SK-N-SH (cell line): ENCODE data around the gene ERN1. TPM values are rescaled to one million over a fixed set of nuclear protein-coding genes. Genes with fewer than 3 reads are reported as not detected.

ENCODE experiments used
- CTCF ChIA-PET: fragments of 300-600, 350-600 bp; formaldehyde crosslinking; extraction: SDS; loops from one replicate; lab custom pipeline; 2021; lab: Yijun Ruan, JAX
- POLR2A ChIA-PET: fragments of 350-600 bp; sonication (Branson Sonifier 250); formaldehyde crosslinking; extraction: SDS; loops from one replicate; lab custom pipeline; 2020; ENCODE audit warnings: antibody characterized with exemption, inconsistent platforms; lab: Yijun Ruan, JAX
- DNase-seq: peaks from one replicate; pipeline ENCODE4 v3.0.0; 2012
- H2AFZ ChIP-seq: fragments of 200-600 bp; sonication (generic); 2 replicates; pipeline ENCODE4 v1.8.1; 2016; ENCODE audit warnings: antibody characterized with exemption, mild to moderate bottlenecking, low read depth
- H3F3A ChIP-seq: fragments of 200-600 bp; sonication (generic); replicated peaks from 2 replicates; pipeline ENCODE3; 2016; ENCODE audit warnings: antibody characterized with exemption, mild to moderate bottlenecking; ENCODE audit not compliant: insufficient read depth
- H3K27ac ChIP-seq, 2 experiments: fragments of 200-500 bp in 1 of 2; fragments of 200-600 bp in 1 of 2; sonication (Bioruptor generic) in 1 of 2; sonication (generic), shearing (Covaris generic) in 1 of 2; 2 replicates each; pipeline versions ENCODE4 v1.5.1 to v1.6.1; 2014 to 2016; ENCODE audit warnings: low read depth in 2 of 2, inconsistent platforms in 1 of 2, low read length in 1 of 2, mild to moderate bottlenecking in 1 of 2, mixed read lengths in 1 of 2
- H3K27me3 ChIP-seq: fragments of 200-600 bp; sonication (generic), shearing (Covaris generic); 2 replicates; pipeline ENCODE4 v1.6.1; 2016; ENCODE audit warnings: mixed run types; ENCODE audit not compliant: insufficient read depth
- H3K36me3 ChIP-seq, 2 experiments: fragments of 200-500 bp in 1 of 2; fragments of 200-600 bp in 1 of 2; sonication (Bioruptor generic) in 1 of 2; sonication (generic) in 1 of 2; replicated peaks in 1 of 2; 2 replicates each; pipeline versions ENCODE3 to v1.5.1; 2014 to 2016; ENCODE audit warnings: low read length in 1 of 2, mild to moderate bottlenecking in 1 of 2; ENCODE audit not compliant: insufficient read depth in 2 of 2, control insufficient read depth in 1 of 2
- H3K4me1 ChIP-seq, 2 experiments: fragments of 200-500 bp in 1 of 2; fragments of 200-600 bp in 1 of 2; sonication (Bioruptor generic) in 1 of 2; sonication (generic), shearing (Covaris generic) in 1 of 2; 2 replicates each; pipeline versions ENCODE4 v1.5.1 to v1.6.1; 2014 to 2016; ENCODE audit warnings: low read depth in 1 of 2, low read length in 1 of 2, mixed run types in 1 of 2; ENCODE audit not compliant: insufficient read depth in 2 of 2, control insufficient read depth in 1 of 2
- H3K4me2 ChIP-seq: fragments of 200-600 bp; sonication (generic), shearing (Covaris generic); 2 replicates; pipeline ENCODE4 v1.6.1; 2017; ENCODE audit warnings: mixed run types
- H3K4me3 ChIP-seq, 2 experiments: fragments of 200-500 bp in 1 of 2; fragments of 200-600 bp in 1 of 2; sonication (Bioruptor generic) in 1 of 2; sonication (generic), shearing (Covaris generic) in 1 of 2; 2 replicates each; pipeline versions ENCODE4 v1.5.1 to v1.8.1; 2014 to 2016; ENCODE audit warnings: low read depth in 2 of 2, inconsistent platforms in 1 of 2, low read length in 1 of 2, mild to moderate bottlenecking in 1 of 2, mixed read lengths in 1 of 2, moderate library complexity in 1 of 2
- H3K79me2 ChIP-seq: fragments of 200-600 bp; sonication (generic); 2 replicates; pipeline ENCODE4 v1.8.1; 2017; ENCODE audit warnings: mild to moderate bottlenecking; ENCODE audit not compliant: insufficient read depth
- H3K9ac ChIP-seq: fragments of 200-600 bp; sonication (generic); 2 replicates; pipeline ENCODE4 v1.6.1; 2017; ENCODE audit warnings: mixed run types
- H3K9me2 ChIP-seq: fragments of 200-600 bp; sonication (generic); 2 replicates; pipeline ENCODE4 v1.6.1; 2017; ENCODE audit warnings: mixed run types
- H3K9me3 ChIP-seq: fragments of 200-600 bp; sonication (generic); 2 replicates; pipeline ENCODE4 v1.6.1; 2017; ENCODE audit warnings: mixed run types, mild to moderate bottlenecking, moderate library complexity
- H4K20me1 ChIP-seq: fragments of 200-600 bp; sonication (generic); 2 replicates; pipeline ENCODE4 v1.6.1; 2017; ENCODE audit warnings: mild to moderate bottlenecking, mixed run types; ENCODE audit not compliant: insufficient read depth
- ELF1 ChIP-seq: IDR thresholded peaks from 2 replicates; pipeline ENCODE4 v1.4.0; 2012
- EP300 ChIP-seq, 2 experiments: IDR thresholded peaks; 2 replicates each; pipeline versions ENCODE4 v1.4.0 to v1.6.1; 2012; ENCODE audit warnings: borderline replicate concordance in 1 of 2, low read depth in 1 of 2, low read length in 1 of 2
- EZH2phosphoT487 ChIP-seq: fragments of 200-600 bp; sonication (generic); IDR thresholded peaks from 2 replicates; pipeline ENCODE4 v1.6.1; 2017; ENCODE audit warnings: low read depth, mixed run types, mild to moderate bottlenecking, antibody characterized with exemption, moderate library complexity, borderline replicate concordance
- FOSL2 ChIP-seq: IDR thresholded peaks from 2 replicates; pipeline ENCODE4 v1.4.0; 2012; ENCODE audit warnings: low read depth, mild to moderate bottlenecking, moderate library complexity, borderline replicate concordance
- FOXJ3 ChIP-seq: sonication (generic); formaldehyde crosslinking; IDR thresholded peaks from 2 replicates; pipeline ENCODE4 v1.5.1; 2020; ENCODE audit warnings: mild to moderate bottlenecking, missing genetic modification reagents
- GATA2 ChIP-seq: sonication (generic); formaldehyde crosslinking; IDR thresholded peaks from 2 replicates; pipeline ENCODE4 v1.5.0; 2020; ENCODE audit warnings: mild to moderate bottlenecking, missing genetic modification reagents
- IRF3 ChIP-seq: fragments of 150-350 bp; IDR thresholded peaks from 2 replicates; pipeline ENCODE4 v1.6.1; 2016; ENCODE audit warnings: mild to moderate bottlenecking, low read depth, low read length
- MEF2A ChIP-seq: IDR thresholded peaks from 2 replicates; pipeline ENCODE4 v1.4.0; 2012; ENCODE audit warnings: low read depth, borderline replicate concordance
- MXI1 ChIP-seq: IDR thresholded peaks from 2 replicates; pipeline ENCODE4 v1.6.1; 2012; ENCODE audit warnings: mild to moderate bottlenecking, low read depth, low read length, improper control_type of control experiment
- PBX3 ChIP-seq: IDR thresholded peaks from 2 replicates; pipeline ENCODE4; 2012
- RAD21 ChIP-seq: IDR thresholded peaks from 2 replicates; pipeline ENCODE4 v1.6.1; 2012; ENCODE audit warnings: mild to moderate bottlenecking, low read length
- RCOR1 ChIP-seq: fragments of 150-350 bp; IDR thresholded peaks from 2 replicates; pipeline ENCODE4 v1.6.1; 2017; ENCODE audit warnings: antibody characterized with exemption, low read length
- RXRA ChIP-seq: IDR thresholded peaks from 2 replicates; pipeline ENCODE4 v1.4.0; 2012; ENCODE audit warnings: low read depth, mild to moderate bottlenecking, borderline replicate concordance
- SIN3A ChIP-seq: IDR thresholded peaks from 2 replicates; pipeline ENCODE4 v1.6.1; 2012; ENCODE audit warnings: low read depth, mild to moderate bottlenecking, low read length, moderate library complexity, borderline replicate concordance
- SMC3 ChIP-seq: IDR thresholded peaks from 2 replicates; pipeline ENCODE4 v1.6.1; 2012; ENCODE audit warnings: low read depth, low read length, improper control_type of control experiment
- TCF12 ChIP-seq: IDR thresholded peaks from 2 replicates; pipeline ENCODE4 v1.4.0; 2012
- YY1 ChIP-seq: IDR thresholded peaks from 2 replicates; pipeline ENCODE4 v1.4.0; 2012; ENCODE audit warnings: low read depth, mild to moderate bottlenecking
- ZBTB33 ChIP-seq: IDR thresholded peaks from 2 replicates; pipeline ENCODE4 v1.4.0; 2012; ENCODE audit warnings: low read depth, borderline replicate concordance
- WGBS: methylation state at CpG from one replicate; pipeline ENCODE4 v1.1.6; 2017; ENCODE audit warnings: low lambda C conversion rate; 5-methylcytosine and 5-hydroxymethylcytosine counted together
- polyA plus RNA-seq, 3 experiments: library from polyadenylated mRNA; depleted of rRNA; stranded (reverse); fragments of >200 nt; gene quantifications; 2 replicates each; pipeline ENCODE4 v1.2.3, GENCODE V29; 2012

ERN1 gene
- polyA plus RNA-seq, 1 of the 3 experiments (the other 2 are of a cell fraction), result 7.3 TPM

- CTCF ChIA-PET, result interaction anchor here (1.0 to 3.2 kb wide), 4 partner anchors 10 to 123 kb away, joined by 3 to 12 read pairs (median 10); no protein-coding TSS in a partner anchor
- 94% methylated on average over 12 of the region's 12 CpGs for WGBS
- H3K9me3 ChIP-seq, result no peaks in the 10 kb centered on the region
Measured at GRCh38 chr17:64158831-64159590, 29.1 kb upstream of the ERN1 start.

More at GRCh38 chr17:64158831-64159590, 29.1 kb upstream of the ERN1 start:
- TF ChIP-seq TCF12 (no peak), PBX3 (no peak), ZBTB33 (no peak), MEF2A (no peak), IRF3 (no peak), RAD21 (no peak), FOSL2 (no peak), SMC3 (no peak), RCOR1 (no peak), ELF1 (no peak), FOXJ3 (no peak), MXI1 (no peak), YY1 (no peak), EP300 (IDR thresholded peaks at IDR 0.05; ENCODE audit: borderline replicate concordance in 1 of 2, low read depth in 1 of 2, low read length in 1 of 2) (no peak), SIN3A (no peak), GATA2 (CRISPR knock-in tag) (no peak), RXRA (no peak), EZH2phosphoT487 (no peak)
- Histone ChIP-seq H2AFZ (no peak overlapping the region), H3K4me3 (no peak overlapping the region), H3K27me3 (no peaks in the 10 kb centered on the region), H3K4me2 (no peak overlapping the region), H3K36me3 (peaks cover 8 to 74% of the 10 kb centered on the region in 2 experiments), H3K9me2 (no peaks in the 10 kb centered on the region), H3K4me1 (peaks cover 0 to 49% of the 10 kb centered on the region in 2 experiments; a peak in 2 of 4 replicates), H3K9ac (no peak overlapping the region), H3F3A (no peaks in the 10 kb centered on the region), H3K27ac (peak overlapping the region in 1 of 2 experiments; percentile 12; a peak in 1 of 4 replicates), H4K20me1 (no peaks in the 10 kb centered on the region), H3K79me2 (no peaks in the 10 kb centered on the region)
- POLR2A ChIA-PET, result interaction anchor here (1.9 kb wide), 1 partner anchor 19 kb away, joined by 7 read pairs; no protein-coding TSS in a partner anchor
- DNase-seq, result no peak
